Vagina (tissue), 2 donors: Measurements from ENCODE around the gene NFAM1.

Experiments
- CTCF ChIP-seq, 3 experiments: fragments of 450-650 bp in 2 of 3; fragments of 200-600 bp in 1 of 3; sonication (generic) in 1 of 3; IDR thresholded peaks; one replicate each; pipeline ENCODE4 v1.5.1; 2017 to 2019; ENCODE audit warnings: antibody characterized with exemption in 3 of 3, mild to moderate bottlenecking in 2 of 3, moderate library complexity in 2 of 3
- POLR2A ChIP-seq, 2 donors: fragments of 450-650 bp; IDR thresholded peaks; one replicate each; pipeline ENCODE4 v1.6.1; 2017; ENCODE audit warnings: antibody characterized with exemption in 2 of 2, mild to moderate bottlenecking in 2 of 2, moderate library complexity in 2 of 2
- POLR2AphosphoS5 ChIP-seq, 2 donors: sonication (generic); formaldehyde crosslinking; IDR thresholded peaks; one replicate each; pipeline ENCODE4 v1.9.0; 2017; ENCODE audit warnings: antibody characterized with exemption in 2 of 2, mild to moderate bottlenecking in 2 of 2, low read depth in 1 of 2; ENCODE audit not compliant: insufficient read depth in 1 of 2

GRCh38 chr22:42387631-42388030 is 44.6 kb downstream of the NFAM1 start:
- TF ChIP-seq POLR2A (IDR thresholded peaks at IDR 0.05) (no peak), CTCF (IDR thresholded peaks at IDR 0.05) (no peak), POLR2AphosphoS5 (IDR thresholded peaks at IDR 0.05; ENCODE audit: insufficient read depth in 1 of 2, low read depth in 1 of 2) (no peak)
